Panc1 (cell line): ENCODE measurements around the gene ACACA.

Experiments
- POLR2AphosphoS5 ChIP-seq: IDR thresholded peaks from 2 replicates; pipeline ENCODE4 v1.6.1; 2012; ENCODE audit warnings: mild to moderate bottlenecking, low read depth, low read length, moderate library complexity
- REST ChIP-seq, 2 experiments: IDR thresholded peaks; 2 replicates each; pipeline ENCODE4 v1.6.1; 2011 to 2012; ENCODE audit warnings: low read depth in 2 of 2, control low read depth in 1 of 2, low read length in 1 of 2, mild to moderate bottlenecking in 1 of 2, moderate library complexity in 1 of 2; ENCODE audit not compliant: insufficient read depth in 1 of 2
- TF ChIP-seq, protein P1 (sequence below): fragments of 450-650 bp; IDR thresholded peaks from 2 replicates; pipeline ENCODE4 v1.5.1; 2017; ENCODE audit warnings: mild to moderate bottlenecking

- TF ChIP-seq, protein P1, sequence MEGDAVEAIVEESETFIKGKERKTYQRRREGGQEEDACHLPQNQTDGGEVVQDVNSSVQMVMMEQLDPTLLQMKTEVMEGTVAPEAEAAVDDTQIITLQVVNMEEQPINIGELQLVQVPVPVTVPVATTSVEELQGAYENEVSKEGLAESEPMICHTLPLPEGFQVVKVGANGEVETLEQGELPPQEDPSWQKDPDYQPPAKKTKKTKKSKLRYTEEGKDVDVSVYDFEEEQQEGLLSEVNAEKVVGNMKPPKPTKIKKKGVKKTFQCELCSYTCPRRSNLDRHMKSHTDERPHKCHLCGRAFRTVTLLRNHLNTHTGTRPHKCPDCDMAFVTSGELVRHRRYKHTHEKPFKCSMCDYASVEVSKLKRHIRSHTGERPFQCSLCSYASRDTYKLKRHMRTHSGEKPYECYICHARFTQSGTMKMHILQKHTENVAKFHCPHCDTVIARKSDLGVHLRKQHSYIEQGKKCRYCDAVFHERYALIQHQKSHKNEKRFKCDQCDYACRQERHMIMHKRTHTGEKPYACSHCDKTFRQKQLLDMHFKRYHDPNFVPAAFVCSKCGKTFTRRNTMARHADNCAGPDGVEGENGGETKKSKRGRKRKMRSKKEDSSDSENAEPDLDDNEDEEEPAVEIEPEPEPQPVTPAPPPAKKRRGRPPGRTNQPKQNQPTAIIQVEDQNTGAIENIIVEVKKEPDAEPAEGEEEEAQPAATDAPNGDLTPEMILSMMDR, result no peak
- TF ChIP-seq POLR2AphosphoS5 (no peak), REST (IDR thresholded peaks at IDR 0.05; ENCODE audit: insufficient read depth in 1 of 2, low read depth in 2 of 2, low read length in 1 of 2) (no peak)
Measured at GRCh38 chr17:37130984-37131446, 275.6 kb downstream of the ACACA start.
